A673 (cell line): Measurements from ENCODE around the gene TRPT1. TPM values are rescaled to one million over a fixed set of nuclear protein-coding genes. Genes with fewer than 3 reads are reported as not detected.

ENCODE experiments used
- BruUV-seq: library from RNA; stranded (reverse); fragments of 400-500 nt; replicated peaks from 2 replicates; lab custom pipeline; 2021; lab: Mats Ljungman, UMichigan
- CTCF ChIA-PET: fragments of 300-600 bp; sonication (Branson Sonifier 250); formaldehyde crosslinking; loops from one replicate; lab custom pipeline; 2022; ENCODE audit warnings: antibody characterized with exemption; lab: Charles Lee
- POLR2A ChIA-PET: fragments of 300-600 bp; sonication (Branson Sonifier 250); formaldehyde crosslinking; loops from one replicate; lab custom pipeline; 2022; ENCODE audit warnings: antibody characterized with exemption; ENCODE audit not compliant: low non-redundant PET; lab: Charles Lee
- DNase-seq: peaks from one replicate; pipeline ENCODE4 v3.0.0-alpha.2; 2015; ENCODE audit warnings: low spot score
- H3K27ac ChIP-seq: fragments of 200-600 bp; sonication (generic); 2 replicates; pipeline ENCODE4 v1.5.1; 2016; ENCODE audit warnings: mixed run types, low read depth, mild to moderate bottlenecking, mixed read lengths, antibody characterized with exemption, low read length; ENCODE audit not compliant: poor library complexity, severe bottlenecking
- H3K27me3 ChIP-seq: fragments of 200-600 bp; sonication (generic); replicated peaks from 2 replicates; pipeline ENCODE4 v1.6.1; 2017; ENCODE audit warnings: mixed run types, low read depth, mild to moderate bottlenecking, mixed read lengths, antibody characterized with exemption, low read length; ENCODE audit not compliant: insufficient read depth, poor library complexity
- H3K36me3 ChIP-seq: fragments of 200-600 bp; sonication (generic); 2 replicates; pipeline ENCODE4 v1.6.1; 2016; ENCODE audit warnings: mixed run types, mild to moderate bottlenecking, mixed read lengths, antibody characterized with exemption, low read length; ENCODE audit not compliant: insufficient read depth, poor library complexity, severe bottlenecking
- H3K4me1 ChIP-seq: fragments of 200-600 bp; sonication (generic); 2 replicates; pipeline ENCODE4 v1.6.1; 2017; ENCODE audit warnings: mixed run types, mild to moderate bottlenecking, mixed read lengths, antibody characterized with exemption, low read length; ENCODE audit not compliant: insufficient read depth, poor library complexity, severe bottlenecking
- H3K4me3 ChIP-seq: fragments of 200-600 bp; sonication (generic); 2 replicates; pipeline ENCODE4 v1.5.1; 2016; ENCODE audit warnings: low read depth, mixed run types, mild to moderate bottlenecking, mixed read lengths, low read length; ENCODE audit not compliant: poor library complexity, severe bottlenecking
- H3K9me3 ChIP-seq: fragments of 200-600 bp; sonication (generic); 2 replicates; pipeline ENCODE4 v1.6.1; 2016; ENCODE audit warnings: mixed run types, low read depth, mild to moderate bottlenecking, mixed read lengths, antibody characterized with exemption, low read length; ENCODE audit not compliant: poor library complexity, severe bottlenecking
- CTCF ChIP-seq: fragments of 300-800, 200-600 bp; sonication (generic); conservative IDR thresholded peaks from 2 replicates; pipeline ENCODE4 v1.5.1; 2017; ENCODE audit warnings: low read depth, mild to moderate bottlenecking, antibody characterized with exemption, low read length, moderate library complexity, mixed read lengths
- EZH2 ChIP-seq: fragments of 200-600 bp; sonication (generic); IDR thresholded peaks from 2 replicates; pipeline ENCODE4 v1.6.1; 2017; ENCODE audit warnings: borderline replicate concordance, low read depth, mild to moderate bottlenecking, mixed read lengths, antibody characterized with exemption, low read length; ENCODE audit not compliant: poor library complexity, severe bottlenecking
- intact Hi-C: fragments of 100-400 bp; cut with micrococcal nuclease; formaldehyde crosslinking; loops from one replicate; pipeline ENCODE4 v1.10.0; 2022; ENCODE audit not compliant: unreplicated experiment
- total RNA-seq: library from RNA; stranded (reverse); gene quantifications from 2 replicates; pipeline ENCODE4 v1.2.3, GENCODE V29; 2021

TRPT1 gene
- total RNA-seq, 1 experiment from 2014 or later: 43.6 TPM

GRCh38 chr11:64224891-64225607, 937 bp downstream of the TRPT1 start:
- Histone ChIP-seq H3K27ac (peak overlapping the region; percentile 87), H3K27me3 (no peaks in the 10 kb centered on the region), H3K9me3 (no peaks in the 10 kb centered on the region), H3K4me1 (peaks cover 22% of the 10 kb centered on the region), H3K4me3 (peak overlapping the region; percentile 87), H3K36me3 (peaks cover 28% of the 10 kb centered on the region)
- POLR2A ChIA-PET: interaction anchor here (0.6 kb wide), 1 partner anchor 14 kb away, joined by 7 read pairs; no protein-coding TSS in a partner anchor
- no peak for DNase-seq
- CTCF ChIA-PET: interaction anchor here (0.9 to 1.4 kb wide), 2 partner anchors 19 to 76 kb away, joined by 3 read pairs; partner anchors contain the start of gene FERMT3
- no peak for TF ChIP-seq CTCF
- no peak for TF ChIP-seq EZH2
- BruUV-seq: no TSS peak
- intact Hi-C loops: no loop called here

GRCh38 chr11:64224151-64224890, 1.7 kb downstream of the TRPT1 start:
- BruUV-seq: no TSS peak
- Histone ChIP-seq H3K27me3 (no peaks in the 10 kb centered on the region), H3K27ac (peak overlapping the region; percentile 87), H3K36me3 (peaks cover 35% of the 10 kb centered on the region), H3K4me1 (peaks cover 16% of the 10 kb centered on the region), H3K9me3 (no peaks in the 10 kb centered on the region), H3K4me3 (peak overlapping the region; percentile 87)
- DNase-seq: no peak
- POLR2A ChIA-PET: no interaction called here
- CTCF ChIA-PET: no interaction called here
- TF ChIP-seq EZH2 (no peak), CTCF (no peak)
- intact Hi-C loops: no loop called here

- ChIA-PET CTCF (no interaction called here), POLR2A (no interaction called here)
- H3K4me3 ChIP-seq: no peak overlapping the region
- no peak for DNase-seq
- intact Hi-C loops: no loop called here
- no peak for TF ChIP-seq EZH2
- TF ChIP-seq CTCF: no peak
- peak overlapping the region; percentile 1 for H3K27ac ChIP-seq
- H3K4me1 ChIP-seq: peaks cover 15% of the 10 kb centered on the region
- H3K27me3 ChIP-seq: no peaks in the 10 kb centered on the region
- BruUV-seq: no TSS peak
- H3K36me3 ChIP-seq: peaks cover 46% of the 10 kb centered on the region
- H3K9me3 ChIP-seq: no peaks in the 10 kb centered on the region
Measured at GRCh38 chr11:64223001-64223651, 2.9 kb downstream of the TRPT1 start.
